Astrocyte of the spinal cord (primary cell): ENCODE measurements around the gene SORCS2.
A peak's percentile ranks its signal among the peaks of the same experiment; 100 is the strongest.

Experiments used
- DNase-seq: peaks from one replicate; pipeline ENCODE4 v3.0.0; 2011; ENCODE audit warnings: low read depth, low spot score
- H3K4me3 ChIP-seq: 2 replicates; pipeline ENCODE4 v1.5.1; 2011; ENCODE audit warnings: low read depth, mild to moderate bottlenecking, low read length, moderate library complexity
- CTCF ChIP-seq: IDR thresholded peaks from 2 replicates; pipeline ENCODE4 v1.5.1; 2012; ENCODE audit warnings: low read depth, mild to moderate bottlenecking, low read length, inconsistent platforms
- in situ Hi-C: cut with HindIII; loops from 2 replicates; pipeline ENCODE4 v1.10.0; 2017; ENCODE audit warnings: low sequenced_read_pairs

SORCS2 gene

GRCh38 chr4:7717161-7717560 is 524.8 kb downstream of the SORCS2 start:
- in situ Hi-C loops = no loop called here

GRCh38 chr4:7717946-7718490 is 525.7 kb downstream of the SORCS2 start:
- no peak for DNase-seq
- in situ Hi-C loops = no loop called here
- no peak for TF ChIP-seq CTCF
- H3K4me3 ChIP-seq = no peak overlapping the region

More at GRCh38 chr4:7717161-7717560, 524.8 kb downstream of the SORCS2 start:
- DNase-seq = no peak
- no peak overlapping the region for H3K4me3 ChIP-seq
- TF ChIP-seq CTCF = no peak

- H3K4me3 ChIP-seq = no peak overlapping the region
- in situ Hi-C loops = no loop called here
- TF ChIP-seq CTCF = peak; percentile 82
- DNase-seq = peak; percentile 28
Measured at GRCh38 chr4:7719354-7720174, 527.2 kb downstream of the SORCS2 start.

- H3K4me3 ChIP-seq = no peak overlapping the region
- peak; percentile 35 for TF ChIP-seq CTCF
- DNase-seq = no peak
- in situ Hi-C loops = no loop called here
Measured at GRCh38 chr4:7721984-7722551, 529.7 kb downstream of the SORCS2 start.

GRCh38 chr4:7722766-7723387 is 530.5 kb downstream of the SORCS2 start:
- H3K4me3 ChIP-seq = no peak overlapping the region

More at GRCh38 chr4:7722766-7723387, 530.5 kb downstream of the SORCS2 start:
- in situ Hi-C loops = no loop called here
- TF ChIP-seq CTCF = no peak
- DNase-seq = no peak
